Neural cell (in vitro differentiated cells): Measurements from ENCODE around the gene FCRL3. TPM values are rescaled to one million over a fixed set of nuclear protein-coding genes. Genes with fewer than 3 reads are reported as not detected.

Experiments
- H2AFZ ChIP-seq: fragments of 200-600, 300-800 bp; sonication (generic), shearing (Covaris generic); 2 replicates; pipeline ENCODE4 v1.6.0; 2014; ENCODE audit warnings: low read depth, mild to moderate bottlenecking, antibody characterized with exemption, low read length, moderate library complexity
- H3F3A ChIP-seq: fragments of 200-600 bp; shearing (Covaris generic); 2 replicates; pipeline ENCODE4 v1.6.1; 2016; ENCODE audit warnings: mild to moderate bottlenecking, moderate library complexity, mixed read lengths, antibody characterized with exemption, low read length; ENCODE audit not compliant: insufficient read depth, poor library complexity, severe bottlenecking
- H3K27ac ChIP-seq: fragments of 200-600, 300-800 bp; sonication (generic), shearing (Covaris generic); 2 replicates; pipeline ENCODE4 v1.5.1; 2014; ENCODE audit warnings: mild to moderate bottlenecking, low read length, moderate library complexity
- H3K27me3 ChIP-seq: fragments of 300-800, 200-600 bp; sonication (generic), shearing (Covaris generic); 2 replicates; pipeline ENCODE4 v1.6.0; 2014; ENCODE audit warnings: mild to moderate bottlenecking, low read depth, low read length, moderate library complexity; ENCODE audit not compliant: insufficient read depth
- H3K36me3 ChIP-seq: fragments of 300-800, 200-600 bp; sonication (generic), shearing (Covaris generic); 2 replicates; pipeline ENCODE4 v1.5.1; 2014; ENCODE audit warnings: mild to moderate bottlenecking, antibody characterized with exemption, low read length, moderate library complexity; ENCODE audit not compliant: insufficient read depth
- H3K4me2 ChIP-seq: fragments of 300-800, 200-600 bp; sonication (generic), shearing (Covaris generic); 2 replicates; pipeline ENCODE4 v1.6.0; 2014; ENCODE audit warnings: mild to moderate bottlenecking, low read length
- H3K4me3 ChIP-seq: fragments of 300-800, 200-600 bp; sonication (generic), shearing (Covaris generic); 2 replicates; pipeline ENCODE4 v1.5.1; 2014; ENCODE audit warnings: mild to moderate bottlenecking, low read length, moderate library complexity
- H3K79me2 ChIP-seq: fragments of 200-600 bp; shearing (Covaris generic); replicated peaks from 2 replicates; pipeline ENCODE4 v1.6.0; 2014; ENCODE audit warnings: mild to moderate bottlenecking, low read length, moderate library complexity; ENCODE audit not compliant: insufficient read depth
- H3K9ac ChIP-seq: fragments of 300-800, 200-600 bp; sonication (generic), shearing (Covaris generic); 2 replicates; pipeline ENCODE4 v1.6.1; 2016; ENCODE audit warnings: mild to moderate bottlenecking, low read length, mixed read lengths
- H3K9me2 ChIP-seq: fragments of 200-600 bp; shearing (Covaris generic); 2 replicates; pipeline ENCODE4 v1.6.1; 2016; ENCODE audit warnings: mild to moderate bottlenecking, low read length, mixed read lengths; ENCODE audit not compliant: insufficient read depth
- H3K9me3 ChIP-seq: fragments of 200-600, 300-800 bp; sonication (generic), shearing (Covaris generic); 2 replicates; pipeline ENCODE4 v1.6.1; 2016; ENCODE audit warnings: mild to moderate bottlenecking, mixed run types, low read length, moderate library complexity, mixed read lengths
- H4K20me1 ChIP-seq: fragments of 200-600 bp; shearing (Covaris generic); 2 replicates; pipeline ENCODE4 v1.6.1; 2016; ENCODE audit warnings: mild to moderate bottlenecking, mixed run types; ENCODE audit not compliant: insufficient read depth
- CTCF ChIP-seq: fragments of 450-650 bp; IDR thresholded peaks from 2 replicates; pipeline ENCODE4 v1.5.1; 2014; ENCODE audit warnings: antibody characterized with exemption, mild to moderate bottlenecking, moderate library complexity; ENCODE audit not compliant: poor library complexity, severe bottlenecking
- EP300 ChIP-seq: fragments of 450-650 bp; conservative IDR thresholded peaks from 2 replicates; pipeline ENCODE4 v1.6.1; 2014; ENCODE audit warnings: antibody characterized with exemption, mild to moderate bottlenecking, moderate library complexity; ENCODE audit not compliant: poor library complexity, severe bottlenecking
- EZH2 ChIP-seq: fragments of 200-600, 300-800 bp; shearing (Covaris generic), sonication (generic); IDR thresholded peaks from 2 replicates; pipeline ENCODE4 v1.6.1; 2014; ENCODE audit warnings: antibody characterized with exemption, low read length, borderline replicate concordance, mild to moderate bottlenecking; ENCODE audit not compliant: insufficient read depth, poor library complexity, severe bottlenecking
- MXI1 ChIP-seq: fragments of 450-650 bp; conservative IDR thresholded peaks from 2 replicates; pipeline ENCODE4 v1.6.1; 2014; ENCODE audit warnings: antibody characterized with exemption, mild to moderate bottlenecking; ENCODE audit not compliant: poor library complexity, severe bottlenecking
- POLR2AphosphoS5 ChIP-seq: IDR thresholded peaks from 2 replicates; pipeline ENCODE4 v1.6.1; 2012
- RAD21 ChIP-seq: fragments of 450-650 bp; conservative IDR thresholded peaks from 2 replicates; pipeline ENCODE4 v1.6.1; 2014; ENCODE audit warnings: antibody characterized with exemption, mild to moderate bottlenecking, moderate library complexity
- REST ChIP-seq: IDR thresholded peaks from 2 replicates; pipeline ENCODE4 v1.6.1; 2012; ENCODE audit warnings: borderline replicate concordance
- SMC3 ChIP-seq: fragments of 450-650 bp; conservative IDR thresholded peaks from 2 replicates; pipeline ENCODE4 v1.6.1; 2014; ENCODE audit warnings: antibody characterized with exemption, mild to moderate bottlenecking, moderate library complexity; ENCODE audit not compliant: poor library complexity
- TAF1 ChIP-seq: IDR thresholded peaks from 2 replicates; pipeline ENCODE4 v1.6.1; 2012; ENCODE audit warnings: low read depth
- polyA plus RNA-seq: library from polyadenylated mRNA; depleted of rRNA; stranded (reverse); fragments of >200 nt; gene quantifications from 2 replicates; pipeline ENCODE4 v1.2.3, GENCODE V29; 2014

Gene FCRL3
- polyA plus RNA-seq, 1 donor from 2014 or later = not detected

DNA sequence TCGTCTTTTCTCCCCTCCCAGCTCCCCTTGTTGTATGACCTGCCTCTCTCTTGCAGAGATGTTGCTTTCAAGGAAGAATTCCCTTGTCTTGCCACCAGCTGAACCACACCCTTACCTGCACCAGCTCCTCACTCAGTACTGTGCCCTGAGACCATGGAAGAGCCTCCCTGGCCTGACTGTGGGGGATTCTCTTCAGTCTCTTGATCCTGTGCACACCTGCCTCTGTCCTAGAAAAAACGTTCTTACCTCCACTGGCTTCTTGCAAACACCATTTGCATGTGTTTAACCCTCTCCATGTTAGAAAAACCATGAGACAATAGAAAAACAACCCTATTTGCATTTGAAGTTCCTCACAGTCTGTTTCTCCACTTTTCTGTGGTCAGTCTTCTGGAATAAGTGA is 59.4 kb downstream of the FCRL3 start:
- H3K9ac ChIP-seq = no peak overlapping the region
- H3K9me3 ChIP-seq = no peaks in the 10 kb centered on the region
- no peak overlapping the region for H2AFZ ChIP-seq
- H3K9me2 ChIP-seq = no peaks in the 10 kb centered on the region
- no peak overlapping the region for H3K4me2 ChIP-seq
- TF ChIP-seq POLR2AphosphoS5 (no peak), EZH2 (no peak), MXI1 (no peak), RAD21 (no peak), TAF1 (no peak), EP300 (no peak), SMC3 (no peak), CTCF (no peak), REST (no peak)
- H3K27me3 ChIP-seq = no peaks in the 10 kb centered on the region
- no peaks in the 10 kb centered on the region for H3F3A ChIP-seq
- no peak overlapping the region for H3K27ac ChIP-seq
- no peaks in the 10 kb centered on the region for H3K36me3 ChIP-seq
- no peak overlapping the region for H3K4me3 ChIP-seq
- H3K79me2 ChIP-seq = no peaks in the 10 kb centered on the region
- no peaks in the 10 kb centered on the region for H4K20me1 ChIP-seq

GRCh38 chr1:157639800-157640199 is 60.8 kb downstream of the FCRL3 start:
- H3K27ac ChIP-seq = no peak overlapping the region
- no peak overlapping the region for H3K4me3 ChIP-seq
- no peaks in the 10 kb centered on the region for H3K27me3 ChIP-seq
- no peak overlapping the region for H2AFZ ChIP-seq
- H3K36me3 ChIP-seq = no peaks in the 10 kb centered on the region
- H3K9me2 ChIP-seq = no peaks in the 10 kb centered on the region
- no peak for TF ChIP-seq REST
- TF ChIP-seq CTCF = no peak
- TF ChIP-seq RAD21 = no peak
- no peak for TF ChIP-seq EZH2
- no peak for TF ChIP-seq EP300
- no peak for TF ChIP-seq MXI1
- TF ChIP-seq SMC3 = no peak
- TF ChIP-seq POLR2AphosphoS5 = no peak
- no peak for TF ChIP-seq TAF1
- no peaks in the 10 kb centered on the region for H3K79me2 ChIP-seq
- H3K9me3 ChIP-seq = no peaks in the 10 kb centered on the region
- H3K4me2 ChIP-seq = no peak overlapping the region
- no peak overlapping the region for H3K9ac ChIP-seq
- H3F3A ChIP-seq = no peaks in the 10 kb centered on the region
- no peaks in the 10 kb centered on the region for H4K20me1 ChIP-seq
